ENCODE results near the gene AKAP1.

DNA sequence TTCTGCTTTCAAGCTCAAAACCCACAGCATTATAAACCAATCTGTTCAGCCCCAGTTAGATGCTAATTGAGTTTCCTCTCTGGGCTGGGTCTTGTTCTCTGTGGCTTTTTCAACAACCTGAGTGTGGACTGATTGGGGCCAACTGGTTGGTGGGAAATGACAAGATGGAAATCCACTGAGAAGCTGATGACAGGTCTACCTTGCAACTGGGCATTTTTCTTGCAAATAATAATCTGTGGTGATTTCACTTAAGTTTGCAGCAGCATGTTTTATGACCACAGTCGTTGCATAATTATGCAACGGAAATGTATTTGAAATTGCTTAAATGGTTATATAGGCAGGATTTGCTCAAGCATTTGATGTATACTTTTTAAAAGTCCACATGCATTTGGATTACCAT, 69.9 kb downstream of the AKAP1 start:
- no peak for TF ChIP-seq GATA2 (IDR thresholded peaks at IDR 0.05; ENCODE audit: low read depth, low read length)
- TF ChIP-seq GATA3 (IDR thresholded peaks at IDR 0.05; ENCODE audit: low read depth, low read length): no peak
